HG03439 (cell line): Measurements from ENCODE around the gene WDPCP.
"Not testable (repeated sequence)": the region's sequence is repeated elsewhere in the genome, so short reads cannot be mapped to it uniquely, and the experiment has no call there.

Source experiments
- ATAC-seq: cut with Tn5 transposase; IDR thresholded peaks from one replicate; pipeline ENCODE4 v1.9.1; 2021; ENCODE audit warnings: mild to moderate bottlenecking, moderate library complexity; ENCODE audit not compliant: unreplicated experiment

The WDPCP gene

DNA sequence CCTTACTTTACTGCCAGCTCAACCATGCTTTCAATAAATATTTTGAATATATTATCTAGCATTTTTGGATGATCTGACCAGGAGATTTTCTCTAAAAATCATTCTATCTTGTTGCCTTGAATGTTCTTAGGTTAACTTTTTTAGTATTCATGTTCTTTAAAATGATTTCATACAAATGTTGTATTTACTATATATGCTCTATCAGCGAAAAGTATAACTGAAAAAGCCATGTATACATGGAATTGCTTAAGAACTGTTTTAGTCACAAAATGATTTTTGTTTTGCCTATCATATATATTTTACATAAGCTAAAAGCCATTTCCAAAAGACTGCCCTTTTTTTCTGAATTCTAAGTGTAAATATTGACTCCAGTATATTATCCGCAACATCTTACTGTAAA, 213.9 kb downstream of the WDPCP start:
- no peak for ATAC-seq

DNA sequence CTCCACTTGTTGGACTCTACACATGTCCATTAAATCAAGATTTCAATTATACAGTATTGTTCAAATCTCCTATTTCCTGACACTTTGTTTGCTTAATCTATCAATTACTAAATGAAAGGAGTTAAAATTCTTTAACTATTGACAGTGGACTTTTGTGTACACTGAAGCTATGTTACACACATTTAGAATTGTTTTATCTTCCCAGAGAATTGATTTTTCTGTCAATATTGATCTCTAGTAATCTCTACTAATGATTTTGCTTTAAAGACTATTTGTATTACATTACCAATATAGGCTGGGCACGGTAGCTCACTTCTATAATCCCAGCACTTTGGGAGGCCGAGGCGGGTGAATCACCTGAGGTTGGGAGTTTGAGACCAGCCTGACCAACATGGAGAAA, 215.7 kb downstream of the WDPCP start:
- no peak for ATAC-seq

DNA sequence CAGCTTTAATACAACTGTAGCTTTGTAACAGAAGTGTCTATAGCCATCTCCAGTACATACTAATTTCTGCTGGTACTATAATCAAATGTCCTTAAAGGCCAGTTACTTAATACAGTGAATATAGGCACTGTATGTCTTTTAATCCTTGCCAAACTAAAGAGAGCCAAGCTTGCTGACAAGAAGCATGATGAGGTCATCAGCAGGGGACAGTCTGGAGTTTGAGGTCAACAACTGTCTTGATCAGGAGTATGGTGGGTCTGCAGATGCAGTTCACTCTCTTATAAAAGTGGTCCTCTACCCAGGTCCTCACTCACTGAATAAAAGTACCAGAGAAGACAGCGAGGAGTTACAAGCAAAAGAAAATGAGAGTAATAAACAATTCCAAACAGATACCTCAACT, 219.1 kb downstream of the WDPCP start:
- ATAC-seq = no peak

DNA sequence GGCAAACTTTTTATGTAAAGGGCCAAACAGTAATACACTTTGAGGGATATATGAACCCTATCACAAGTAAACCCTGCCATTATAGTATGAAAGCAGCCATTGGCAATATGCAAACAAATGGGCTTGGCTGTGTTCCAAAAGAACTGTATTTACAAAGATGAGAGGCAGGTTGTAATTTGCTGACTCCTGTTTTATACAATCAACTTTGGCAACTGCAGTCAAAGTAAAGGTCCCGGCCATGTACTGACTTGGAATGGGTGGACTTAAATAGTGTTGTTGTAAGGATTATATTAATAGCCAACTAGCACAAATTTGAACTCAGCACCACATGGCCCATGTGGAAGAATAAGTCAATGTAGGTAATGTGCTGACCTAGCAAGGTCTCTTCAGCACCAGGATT, 223.4 kb downstream of the WDPCP start:
- ATAC-seq = no peak

DNA sequence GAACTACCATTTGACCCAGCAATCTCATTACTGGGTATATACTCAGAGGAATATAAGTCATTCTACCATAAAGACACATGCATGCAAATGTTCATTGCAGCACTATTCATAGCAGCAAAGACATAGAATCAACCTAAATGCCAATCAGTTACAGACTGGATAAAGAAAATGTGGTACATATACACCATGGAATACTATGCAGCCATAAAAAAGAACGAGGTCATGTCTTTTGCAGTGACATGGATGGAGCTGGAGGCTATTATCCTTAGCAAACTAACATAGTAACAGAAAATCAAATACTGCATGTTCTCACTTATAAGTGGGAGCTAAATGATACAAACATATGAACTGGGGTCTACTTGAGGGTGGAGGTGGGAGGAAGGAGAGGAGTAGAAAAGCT, 230.6 kb downstream of the WDPCP start:
- ATAC-seq = not testable (repeated sequence)

DNA sequence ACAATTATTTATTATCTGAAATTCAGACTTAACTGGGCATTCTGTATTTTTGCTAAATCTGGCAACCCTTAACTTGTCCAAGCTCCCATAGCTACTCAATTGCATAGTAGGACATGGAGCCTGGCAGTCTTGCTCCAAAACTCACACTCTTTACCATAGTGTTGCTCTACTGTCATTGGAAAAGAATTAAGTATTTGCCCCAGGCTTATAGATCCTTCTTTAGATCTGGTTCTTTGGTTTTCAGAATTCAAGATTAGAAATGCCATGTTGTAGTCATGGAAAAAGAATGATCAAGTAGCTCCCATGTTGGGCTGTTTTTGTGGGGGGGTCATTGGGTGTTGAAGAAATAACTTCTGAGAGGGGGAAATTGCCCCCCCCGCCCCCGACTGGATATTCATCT, 240.9 kb downstream of the WDPCP start:
- ATAC-seq = no peak

DNA sequence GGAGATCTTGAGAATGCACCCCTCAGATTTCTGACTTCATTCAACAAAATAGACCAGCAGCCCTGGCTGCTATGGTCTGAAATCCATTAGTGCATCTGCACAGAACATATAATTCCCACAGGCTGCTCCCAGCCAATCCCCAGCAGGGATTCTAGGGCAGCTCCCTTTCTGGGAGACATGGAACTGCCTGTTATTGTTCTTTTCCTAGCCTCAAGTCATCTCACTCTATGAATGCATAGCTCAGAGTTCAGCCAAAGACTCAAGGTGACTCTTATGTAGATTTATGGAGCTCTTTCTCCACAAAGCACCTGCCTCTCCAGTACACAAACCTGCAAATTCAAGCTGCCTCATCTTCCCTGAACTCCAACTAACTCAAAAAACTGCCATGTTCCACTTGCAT, 241.9 kb downstream of the WDPCP start:
- ATAC-seq = no peak

DNA sequence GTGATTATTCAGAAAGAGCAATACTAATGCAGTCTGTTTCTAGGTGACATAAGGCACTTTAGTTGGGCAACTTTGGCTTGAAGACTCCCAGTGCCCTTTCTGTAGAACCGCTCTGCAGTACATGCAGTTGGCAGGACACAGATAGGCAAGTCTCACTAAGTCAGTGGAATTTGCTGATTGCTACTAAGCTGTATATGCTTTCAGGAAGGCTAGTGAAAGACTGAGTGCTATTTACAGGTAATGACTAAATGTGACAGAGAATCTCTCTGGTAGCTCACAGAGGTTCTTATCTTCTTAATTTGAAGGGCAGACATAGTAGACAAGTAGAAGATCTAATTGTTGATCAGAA, 243.0 kb downstream of the WDPCP start:
- ATAC-seq = no peak

DNA sequence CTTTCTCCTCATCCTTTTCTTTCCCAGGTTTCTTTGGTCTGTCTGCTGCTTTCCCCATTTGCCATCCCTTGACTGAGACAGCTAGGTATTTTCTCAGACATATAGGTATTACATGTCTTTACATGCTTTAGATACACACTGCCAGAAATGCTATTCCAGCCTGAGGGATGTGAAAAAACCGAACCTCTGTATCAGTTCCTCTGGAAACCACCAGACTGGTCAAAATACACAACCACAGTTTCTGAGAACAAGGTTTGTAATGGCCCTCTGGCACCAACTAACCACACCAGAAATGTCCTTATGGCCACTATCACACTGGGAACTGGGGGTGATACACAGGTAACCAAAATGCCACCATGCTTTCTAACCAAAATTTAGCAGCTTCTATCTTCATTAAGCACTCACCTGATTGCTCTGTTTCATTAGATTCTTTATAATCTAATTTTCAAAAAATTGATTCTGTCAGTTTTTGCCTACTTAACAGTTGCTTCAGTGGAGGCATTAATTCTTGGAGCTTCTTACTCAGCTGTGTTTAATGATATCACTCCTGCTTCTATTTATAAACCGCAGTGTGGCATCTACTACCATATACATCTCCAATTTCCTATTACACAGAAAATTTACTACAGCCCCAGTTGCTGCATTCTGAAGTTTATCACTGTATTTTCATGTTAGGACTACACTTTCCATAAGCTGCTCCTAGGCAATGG, 243.5 kb downstream of the WDPCP start:
- ATAC-seq = no peak

DNA sequence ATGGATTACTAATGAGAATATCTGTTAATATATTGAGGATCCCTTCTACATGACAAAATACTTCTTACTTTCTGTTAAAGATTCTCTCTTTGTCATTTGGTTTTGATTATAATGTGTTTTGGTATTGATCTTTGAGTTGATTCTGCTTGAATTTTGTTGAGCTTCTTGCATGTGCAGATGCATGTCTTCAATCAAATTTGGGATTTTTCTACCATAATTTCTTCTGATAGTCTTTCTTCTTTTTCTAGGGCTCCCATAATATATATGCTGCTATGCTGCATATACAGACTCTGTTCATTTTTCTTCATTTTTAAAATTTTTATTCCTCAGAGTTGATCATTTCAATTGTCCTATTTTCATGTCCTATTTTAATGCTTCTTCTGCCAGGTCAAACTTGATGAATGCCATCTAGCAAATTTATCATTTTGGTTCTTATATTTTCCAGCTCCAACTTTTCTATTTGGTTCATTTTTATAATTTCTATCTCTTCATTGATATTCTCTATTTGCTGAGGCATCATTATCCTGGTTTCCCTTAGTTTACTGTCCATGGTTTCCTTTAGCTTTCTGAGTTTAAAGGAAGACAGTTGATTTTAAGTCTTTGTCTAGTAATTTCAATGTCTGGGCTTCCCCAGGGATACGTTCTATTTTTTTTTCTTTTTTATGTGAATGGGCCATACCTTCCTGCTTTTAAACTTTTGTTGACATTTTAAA, 244.7 kb downstream of the WDPCP start:
- no peak for ATAC-seq

DNA sequence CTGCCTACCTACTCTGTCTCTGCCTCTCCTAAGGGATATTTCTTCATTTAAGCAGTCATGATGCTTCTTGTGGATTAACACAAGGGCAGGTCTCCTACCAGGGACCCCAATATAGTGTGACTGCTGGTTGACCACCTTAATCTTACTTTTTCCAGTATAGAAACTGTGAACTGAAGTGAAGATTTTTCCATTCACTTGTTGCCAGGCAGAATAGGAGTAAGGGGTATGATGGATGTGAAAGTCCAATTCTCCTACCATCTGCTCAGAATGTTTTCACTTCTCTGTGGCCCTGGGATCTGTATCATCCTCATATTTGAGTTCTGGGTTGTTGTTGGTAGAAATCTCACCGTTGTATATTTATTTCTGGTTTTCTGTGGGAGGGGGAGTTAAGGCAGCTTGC, 247.8 kb downstream of the WDPCP start:
- ATAC-seq = no peak

DNA sequence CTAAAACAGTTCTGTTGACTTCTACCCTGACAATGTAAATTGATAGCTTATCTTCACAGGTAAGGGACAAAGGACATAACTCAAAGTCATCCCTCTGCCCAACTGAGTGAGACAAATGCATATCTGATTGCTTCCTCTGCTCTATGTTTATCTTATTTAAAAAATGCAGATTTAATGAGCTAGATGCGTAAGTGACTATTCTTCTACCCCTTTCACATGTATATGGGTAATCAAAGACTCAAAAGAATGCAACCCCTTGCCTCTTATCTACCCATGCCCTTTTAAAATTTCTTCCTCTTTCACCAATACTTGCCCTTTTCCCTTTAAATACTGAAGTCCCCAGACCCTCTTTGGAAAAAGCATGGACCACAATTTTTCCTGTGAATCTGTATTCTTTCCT, 253.4 kb downstream of the WDPCP start:
- no peak for ATAC-seq

DNA sequence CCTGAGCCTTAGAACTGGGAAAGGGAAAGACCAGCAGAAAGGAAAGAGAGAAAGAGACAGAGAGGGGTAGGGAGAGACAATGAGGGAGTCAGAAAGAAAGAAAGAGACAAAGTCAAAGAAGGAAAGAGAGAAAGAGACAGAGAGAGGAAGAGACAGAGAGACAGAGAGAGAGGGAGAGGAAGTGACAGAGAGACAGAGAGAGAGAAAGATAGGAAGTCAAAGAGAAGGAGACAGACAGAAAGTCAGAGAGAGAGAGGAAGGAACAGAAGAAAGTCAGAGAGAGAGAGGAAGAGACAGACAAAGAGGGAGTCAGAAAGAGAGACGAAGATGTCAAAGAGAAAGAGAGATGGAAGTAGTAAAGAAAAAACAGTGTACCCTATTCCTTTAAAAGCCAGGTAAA, 261.8 kb downstream of the WDPCP start:
- ATAC-seq = no peak

DNA sequence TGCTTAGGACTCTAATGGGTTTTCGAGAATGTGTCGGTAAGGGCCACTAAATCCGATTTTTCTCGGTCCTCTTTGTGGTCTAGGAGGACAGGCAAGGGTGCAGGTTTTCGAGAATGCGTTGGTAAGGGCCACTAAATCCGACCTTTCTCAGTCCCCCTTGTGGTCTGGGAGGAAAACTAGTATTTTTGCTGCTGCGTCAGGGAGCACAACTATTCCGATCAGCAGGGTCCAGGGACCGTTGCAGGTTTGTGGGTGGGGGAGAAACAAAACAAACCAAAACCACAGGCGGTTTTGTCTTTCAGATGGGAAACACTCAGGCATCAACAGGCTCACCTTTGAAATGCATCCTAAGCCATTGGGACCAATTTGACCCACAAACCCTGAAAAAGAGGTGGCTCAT, 264.6 kb downstream of the WDPCP start:
- not testable (repeated sequence) for ATAC-seq

DNA sequence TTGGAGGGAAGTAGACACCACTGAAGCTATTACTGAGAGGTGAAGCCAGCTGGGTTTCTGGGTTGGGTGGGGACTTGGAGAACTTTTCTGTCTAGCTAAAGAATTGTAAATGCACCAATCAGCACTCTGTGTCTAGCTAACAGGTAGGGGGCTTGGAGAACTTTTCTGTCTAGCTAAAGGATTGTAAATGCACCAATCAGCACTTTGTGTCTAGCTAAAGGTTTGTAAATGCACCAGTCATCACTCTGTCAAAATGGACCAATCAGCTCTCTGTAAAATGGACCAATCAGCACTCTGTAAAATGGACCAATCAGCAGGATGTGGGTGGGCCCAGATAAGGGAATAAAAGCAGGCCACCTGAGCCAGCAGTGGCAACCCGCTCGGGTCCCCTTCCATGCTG, 266.3 kb downstream of the WDPCP start:
- ATAC-seq = not testable (repeated sequence)

DNA sequence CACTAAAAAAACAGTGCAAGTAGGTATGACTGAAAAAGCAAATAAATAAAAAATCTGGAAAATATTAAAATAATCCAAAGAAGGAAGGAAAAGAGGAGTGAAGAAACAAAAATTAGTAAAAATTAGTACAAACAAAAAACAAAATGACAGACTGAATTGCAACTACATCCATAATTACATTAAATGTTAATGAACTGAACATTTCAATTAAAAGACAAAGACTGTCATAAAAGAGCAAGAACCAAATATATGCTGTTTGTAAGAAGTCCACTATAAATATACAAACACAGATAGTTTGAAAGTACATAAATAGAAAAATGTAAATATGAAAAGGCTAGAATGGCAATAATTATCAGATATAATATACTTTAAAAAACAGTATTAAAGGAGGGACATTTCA, 267.6 kb downstream of the WDPCP start:
- no peak for ATAC-seq

DNA sequence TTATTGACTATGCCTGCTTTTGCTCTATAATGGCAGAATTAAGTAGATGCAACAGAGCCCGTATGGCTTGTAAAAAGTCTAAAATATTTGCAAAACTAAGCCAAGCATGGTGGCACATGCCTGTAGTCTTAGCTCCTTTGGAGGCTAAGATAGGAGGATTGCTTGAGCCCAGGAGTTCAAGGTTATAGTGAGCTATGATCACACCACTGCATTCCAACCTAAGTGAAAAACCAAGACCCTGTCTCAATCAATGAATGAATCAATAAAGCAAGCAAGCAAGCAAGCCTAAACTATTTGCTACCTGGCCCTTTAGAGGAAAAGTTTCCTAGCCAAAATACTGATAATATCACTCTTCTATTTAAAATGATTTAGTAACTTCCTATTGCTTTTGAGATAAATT, 277.7 kb downstream of the WDPCP start:
- no peak for ATAC-seq

DNA sequence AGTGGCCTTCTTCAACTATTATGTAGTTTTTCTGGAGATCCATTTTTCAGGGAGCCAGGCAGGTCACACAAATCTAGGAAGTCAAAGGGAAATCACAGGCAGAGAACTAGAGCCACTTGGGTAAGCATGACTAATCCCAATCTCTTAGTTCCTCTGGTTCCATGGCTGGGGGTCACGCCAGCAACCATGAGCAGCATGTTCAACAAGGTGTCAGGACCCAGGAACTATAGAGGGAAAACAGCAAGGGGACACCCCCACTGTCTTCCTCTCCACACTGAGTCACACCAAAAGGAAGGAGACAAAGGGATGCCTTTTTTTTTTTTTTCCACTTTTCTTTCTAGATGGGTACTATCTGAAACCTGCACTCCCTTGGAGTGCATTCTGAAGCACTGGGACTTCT, 286.8 kb downstream of the WDPCP start:
- no peak for ATAC-seq

DNA sequence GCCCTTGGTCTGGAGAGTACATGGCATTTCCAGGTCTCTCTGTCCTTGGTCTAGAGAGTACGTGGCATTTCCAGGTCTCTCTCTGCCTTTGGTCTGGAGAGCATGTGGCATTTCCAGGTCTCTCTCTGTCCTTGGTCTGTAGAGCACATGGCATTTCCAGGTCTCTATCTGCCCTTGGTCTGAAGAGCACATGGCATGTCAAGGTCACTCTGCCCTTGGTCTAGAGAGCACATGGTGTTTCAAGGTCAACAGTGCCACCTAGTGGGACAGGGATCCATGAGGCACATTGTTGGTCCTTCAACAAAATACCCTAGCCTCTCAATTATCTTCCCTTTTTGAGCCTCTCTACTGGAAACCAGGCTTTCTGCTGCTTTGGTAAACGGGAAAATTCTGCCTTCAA, 287.4 kb downstream of the WDPCP start:
- no peak for ATAC-seq

DNA sequence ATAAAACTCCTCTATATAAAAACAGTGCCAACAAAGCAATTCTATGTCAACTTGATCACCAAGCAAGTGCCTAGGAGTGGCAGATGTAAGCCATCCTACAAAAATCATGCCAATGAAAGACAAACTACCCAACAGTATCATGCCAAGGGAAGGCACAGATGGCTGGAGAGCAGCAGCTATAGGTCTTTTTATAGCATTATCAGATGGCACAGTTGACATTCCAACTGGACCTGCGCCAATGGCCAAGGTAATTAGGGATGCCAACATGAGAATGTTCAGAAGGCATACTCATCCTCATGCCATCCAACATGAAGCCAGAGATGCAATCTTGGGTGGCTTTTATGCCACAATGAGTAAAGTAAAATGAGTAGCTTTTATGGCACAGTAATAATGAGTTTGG, 300.3 kb downstream of the WDPCP start:
- ATAC-seq = no peak

DNA sequence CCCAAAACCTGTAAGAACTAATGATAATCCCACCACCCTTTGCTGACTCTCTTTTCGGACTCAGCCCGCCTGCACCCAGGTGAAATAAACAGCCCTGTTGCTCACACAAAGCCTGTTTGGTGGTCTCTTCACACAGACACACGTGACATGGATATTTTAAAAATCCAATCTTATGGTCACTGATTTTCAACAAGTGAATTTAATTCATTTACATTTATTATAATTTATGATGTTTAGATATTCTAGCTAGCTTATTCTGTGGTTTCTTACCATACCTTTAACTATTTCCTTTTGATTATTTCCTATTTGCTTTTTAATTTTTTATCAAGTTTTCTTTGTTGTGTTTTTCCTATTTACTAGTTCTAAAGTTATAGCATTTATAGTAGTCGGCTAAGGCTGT, 301.8 kb downstream of the WDPCP start:
- not testable (repeated sequence) for ATAC-seq

DNA sequence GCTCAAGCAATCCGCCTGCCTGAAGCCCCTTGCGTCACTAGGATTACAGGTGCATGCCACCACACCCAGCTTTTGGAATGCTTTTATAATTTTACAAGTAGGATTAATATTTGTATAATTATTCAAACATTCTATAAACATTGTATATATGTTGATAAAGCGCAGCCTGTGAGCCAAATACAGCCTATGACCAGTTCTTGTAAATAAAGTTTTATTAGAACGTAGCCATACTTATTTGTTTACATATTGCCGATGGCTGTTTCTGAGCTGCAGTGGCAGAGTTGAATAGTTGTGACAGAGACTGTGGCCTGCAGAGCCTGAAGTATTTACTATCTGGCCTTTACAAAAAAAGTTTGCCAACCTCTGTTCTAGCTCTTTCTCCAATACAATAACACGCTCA, 305.0 kb downstream of the WDPCP start:
- ATAC-seq = no peak

DNA sequence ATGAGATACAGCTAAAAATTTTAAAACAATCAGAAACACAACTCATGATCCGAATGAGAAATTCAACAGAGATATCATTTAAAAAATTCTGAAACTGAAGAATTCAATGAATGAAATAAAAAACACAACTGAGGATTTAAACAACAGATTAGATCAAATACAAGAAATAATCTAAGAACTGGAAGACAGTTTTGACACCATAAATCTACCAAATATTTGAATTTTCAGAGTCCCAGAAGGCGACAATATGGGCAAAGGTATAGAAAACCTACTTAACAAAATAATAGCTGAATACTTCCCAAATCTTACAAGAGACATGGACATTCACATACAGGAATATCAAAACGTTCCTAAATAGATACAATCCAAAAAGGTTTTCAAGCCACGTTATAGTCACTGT, 315.7 kb downstream of the WDPCP start:
- no peak for ATAC-seq
